ENCODE results near the gene TPST2. TPM values are rescaled to one million over a fixed set of nuclear protein-coding genes. Genes with fewer than 3 reads are reported as not detected.

The TPST2 gene
- total and polyA plus RNA-seq, 2 experiments from 2014 or later: 35.1 to 58.3 TPM

- H3K9ac ChIP-seq: no peak overlapping the region
- H3K9me2 ChIP-seq (ENCODE audit: insufficient read depth): no peaks in the 10 kb centered on the region
- no peak for DNase-seq
- no peak overlapping the region for H3K4me2 ChIP-seq (ENCODE audit: unreplicated experiment)
- H3K9me3 ChIP-seq (ENCODE audit: low read depth): no peaks in the 10 kb centered on the region
- H3K4me3 ChIP-seq: no peak overlapping the region
- H3K36me3 ChIP-seq (ENCODE audit: low read depth): no peaks in the 10 kb centered on the region
- no peak overlapping the region for H3K27ac ChIP-seq
- H3K4me1 ChIP-seq (ENCODE audit: insufficient read depth): peaks cover 17% of the 10 kb centered on the region
- H4K20me1 ChIP-seq (ENCODE audit: insufficient read depth): no peaks in the 10 kb centered on the region
- in situ Hi-C loops (cut with MboI): no loop called here
- peaks cover 22% of the 10 kb centered on the region for H3K79me2 ChIP-seq (ENCODE audit: insufficient read depth)
- H3K27me3 ChIP-seq (replicated peaks; ENCODE audit: insufficient read depth): no peaks in the 10 kb centered on the region
- peaks cover 12% of the 10 kb centered on the region for H3F3A ChIP-seq (ENCODE audit: insufficient read depth)
- 90 to 94% methylated on average over 5 of the region's 5 CpGs for WGBS, 2 experiments (ENCODE audit: low coverage in 1 of 2, low lambda C conversion rate in 2 of 2, missing lambda C conversion rate in 2 of 2)
- H2AFZ ChIP-seq: no peak overlapping the region
- TF ChIP-seq EZH2phosphoT487 (IDR thresholded peaks at IDR 0.05; ENCODE audit: insufficient read depth, low read depth) (no peak), EZH2 (IDR thresholded peaks at IDR 0.05; ENCODE audit: insufficient read depth, poor library complexity, severe bottlenecking) (no peak)
Observed at GRCh38 chr22:26546282-26546681, 43.6 kb downstream of the TPST2 start.

- Histone ChIP-seq H3K36me3 (ENCODE audit: low read depth) (no peaks in the 10 kb centered on the region), H3K9me3 (ENCODE audit: low read depth) (no peaks in the 10 kb centered on the region), H3K79me2 (ENCODE audit: insufficient read depth) (peaks cover 21% of the 10 kb centered on the region), H3K27me3 (replicated peaks; ENCODE audit: insufficient read depth) (no peaks in the 10 kb centered on the region), H3K9ac (no peak overlapping the region), H2AFZ (no peak overlapping the region), H3K27ac (no peak overlapping the region), H3K9me2 (ENCODE audit: insufficient read depth) (no peaks in the 10 kb centered on the region), H3K4me3 (no peak overlapping the region), H3K4me2 (ENCODE audit: unreplicated experiment) (no peak overlapping the region), H3F3A (ENCODE audit: insufficient read depth) (peaks cover 8% of the 10 kb centered on the region; the same call in 1 of the 2 replicates), H4K20me1 (ENCODE audit: insufficient read depth) (no peaks in the 10 kb centered on the region), H3K4me1 (ENCODE audit: insufficient read depth) (peaks cover 13% of the 10 kb centered on the region)
- DNase-seq: no peak
- TF ChIP-seq EZH2phosphoT487 (IDR thresholded peaks at IDR 0.05; ENCODE audit: insufficient read depth, low read depth) (no peak), EZH2 (IDR thresholded peaks at IDR 0.05; ENCODE audit: insufficient read depth, poor library complexity, severe bottlenecking) (no peak)
- WGBS, 2 experiments (ENCODE audit: low coverage in 1 of 2, low lambda C conversion rate in 2 of 2, missing lambda C conversion rate in 2 of 2): 81 to 84% methylated on average over 5 of the region's 5 CpGs
- in situ Hi-C loops (cut with MboI): no loop called here
Observed at GRCh38 chr22:26545827-26546226, 44.1 kb downstream of the TPST2 start.

GRCh38 chr22:26545385-26545784 lies 44.5 kb downstream of the TPST2 start:
- Histone ChIP-seq H3K4me1 (ENCODE audit: insufficient read depth) (peaks cover 8% of the 10 kb centered on the region), H3K36me3 (ENCODE audit: low read depth) (no peaks in the 10 kb centered on the region), H3K27ac (no peak overlapping the region), H2AFZ (no peak overlapping the region), H4K20me1 (ENCODE audit: insufficient read depth) (no peaks in the 10 kb centered on the region), H3K9ac (no peak overlapping the region), H3K79me2 (ENCODE audit: insufficient read depth) (peaks cover 21% of the 10 kb centered on the region), H3K9me3 (ENCODE audit: low read depth) (no peaks in the 10 kb centered on the region), H3K9me2 (ENCODE audit: insufficient read depth) (no peaks in the 10 kb centered on the region), H3F3A (ENCODE audit: insufficient read depth) (0 out of 2 replicates have a peak, but pooled peaks cover 3% of the 10 kb centered on the region), H3K27me3 (replicated peaks; ENCODE audit: insufficient read depth) (no peaks in the 10 kb centered on the region), H3K4me2 (ENCODE audit: unreplicated experiment) (no peak overlapping the region), H3K4me3 (no peak overlapping the region)
- no peak for DNase-seq
- whole genome bisulfite sequencing, 2 experiments (ENCODE audit: low coverage in 1 of 2, low lambda C conversion rate in 2 of 2, missing lambda C conversion rate in 2 of 2): 73 to 77% methylated on average over 2 of the region's 2 CpGs
- TF ChIP-seq EZH2phosphoT487 (IDR thresholded peaks at IDR 0.05; ENCODE audit: insufficient read depth, low read depth): no peak
- no peak for TF ChIP-seq EZH2 (IDR thresholded peaks at IDR 0.05; ENCODE audit: insufficient read depth, poor library complexity, severe bottlenecking)
- in situ Hi-C loops (cut with MboI): no loop called here

DNA sequence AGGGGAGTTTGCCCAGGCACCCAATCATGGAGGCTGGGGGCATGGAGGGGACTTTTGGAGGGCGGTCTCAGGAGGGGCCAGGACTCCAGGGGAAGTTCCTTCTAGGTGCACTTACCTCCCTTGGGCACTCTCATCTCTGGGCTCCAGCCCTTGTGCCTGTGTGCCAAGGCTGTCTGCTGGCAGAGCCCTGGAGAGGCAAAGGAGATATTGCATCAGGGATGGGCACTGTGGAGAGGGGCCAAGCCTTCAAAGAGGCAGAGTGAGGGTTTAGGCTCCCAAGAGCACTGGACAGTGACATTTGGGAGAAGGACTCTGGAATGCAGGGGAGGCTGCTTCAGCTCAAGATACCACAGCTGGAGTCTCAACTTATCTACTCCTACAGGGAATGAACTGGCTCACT lies 45.4 kb downstream of the TPST2 start:
- H3K9ac ChIP-seq: no peak overlapping the region
- H3K4me1 ChIP-seq (ENCODE audit: insufficient read depth): no peaks in the 10 kb centered on the region
- H3K27ac ChIP-seq: no peak overlapping the region
- DNase-seq: no peak
- no peak overlapping the region for H3K4me2 ChIP-seq (ENCODE audit: unreplicated experiment)
- H3K36me3 ChIP-seq (ENCODE audit: low read depth): no peaks in the 10 kb centered on the region
- no peaks in the 10 kb centered on the region for H4K20me1 ChIP-seq (ENCODE audit: insufficient read depth)
- peaks cover 21% of the 10 kb centered on the region for H3K79me2 ChIP-seq (ENCODE audit: insufficient read depth)
- no peak overlapping the region for H2AFZ ChIP-seq
- H3F3A ChIP-seq (ENCODE audit: insufficient read depth): no peaks in the 10 kb centered on the region
- no peaks in the 10 kb centered on the region for H3K9me2 ChIP-seq (ENCODE audit: insufficient read depth)
- 100% methylated on average over 1 of the region's 1 CpG for WGBS, 2 experiments (ENCODE audit: low coverage in 1 of 2, low lambda C conversion rate in 2 of 2, missing lambda C conversion rate in 2 of 2)
- in situ Hi-C loops (cut with MboI): no loop called here
- H3K9me3 ChIP-seq (ENCODE audit: low read depth): no peaks in the 10 kb centered on the region
- TF ChIP-seq EZH2 (IDR thresholded peaks at IDR 0.05; ENCODE audit: insufficient read depth, poor library complexity, severe bottlenecking) (no peak), EZH2phosphoT487 (IDR thresholded peaks at IDR 0.05; ENCODE audit: insufficient read depth, low read depth) (no peak)
- H3K27me3 ChIP-seq (replicated peaks; ENCODE audit: insufficient read depth): no peaks in the 10 kb centered on the region
- H3K4me3 ChIP-seq: no peak overlapping the region

GRCh38 chr22:26542831-26543230 lies 47.1 kb downstream of the TPST2 start:
- 90 to 97% methylated on average over 3 of the region's 3 CpGs for WGBS, 2 experiments (ENCODE audit: low coverage in 1 of 2, low lambda C conversion rate in 2 of 2, missing lambda C conversion rate in 2 of 2)
- Histone ChIP-seq H3K9me3 (ENCODE audit: low read depth) (no peaks in the 10 kb centered on the region), H3K9me2 (ENCODE audit: insufficient read depth) (no peaks in the 10 kb centered on the region), H3K36me3 (ENCODE audit: low read depth) (no peaks in the 10 kb centered on the region), H3K4me1 (ENCODE audit: insufficient read depth) (no peaks in the 10 kb centered on the region), H3K4me3 (no peak overlapping the region), H4K20me1 (ENCODE audit: insufficient read depth) (no peaks in the 10 kb centered on the region), H3K27me3 (replicated peaks; ENCODE audit: insufficient read depth) (no peaks in the 10 kb centered on the region), H3K9ac (no peak overlapping the region), H2AFZ (no peak overlapping the region), H3K27ac (no peak overlapping the region), H3F3A (ENCODE audit: insufficient read depth) (no peaks in the 10 kb centered on the region), H3K79me2 (ENCODE audit: insufficient read depth) (peaks cover 21% of the 10 kb centered on the region), H3K4me2 (ENCODE audit: unreplicated experiment) (no peak overlapping the region)
- DNase-seq: no peak
- in situ Hi-C loops (cut with MboI): no loop called here
- TF ChIP-seq EZH2 (IDR thresholded peaks at IDR 0.05; ENCODE audit: insufficient read depth, poor library complexity, severe bottlenecking) (no peak), EZH2phosphoT487 (IDR thresholded peaks at IDR 0.05; ENCODE audit: insufficient read depth, low read depth) (no peak)

Measured in GM23248 (cell line).